Thoracic aorta endothelial cell (primary cell): ENCODE data around the gene SH3D19. TPM values are rescaled to one million over a fixed set of nuclear protein-coding genes. Genes with fewer than 3 reads are reported as not detected.

Source experiments
- small RNA-seq: library from RNA; depleted of rRNA; stranded (forward); fragments of <200 nt; gene quantifications from one replicate; pipeline ENCODE3, GENCODE V24; 2012
- total RNA-seq: library from RNA; depleted of rRNA; stranded (reverse); fragments of >200 nt; gene quantifications from 2 replicates; pipeline ENCODE4 v1.2.3, GENCODE V29; 2012

Gene SH3D19, protein sequence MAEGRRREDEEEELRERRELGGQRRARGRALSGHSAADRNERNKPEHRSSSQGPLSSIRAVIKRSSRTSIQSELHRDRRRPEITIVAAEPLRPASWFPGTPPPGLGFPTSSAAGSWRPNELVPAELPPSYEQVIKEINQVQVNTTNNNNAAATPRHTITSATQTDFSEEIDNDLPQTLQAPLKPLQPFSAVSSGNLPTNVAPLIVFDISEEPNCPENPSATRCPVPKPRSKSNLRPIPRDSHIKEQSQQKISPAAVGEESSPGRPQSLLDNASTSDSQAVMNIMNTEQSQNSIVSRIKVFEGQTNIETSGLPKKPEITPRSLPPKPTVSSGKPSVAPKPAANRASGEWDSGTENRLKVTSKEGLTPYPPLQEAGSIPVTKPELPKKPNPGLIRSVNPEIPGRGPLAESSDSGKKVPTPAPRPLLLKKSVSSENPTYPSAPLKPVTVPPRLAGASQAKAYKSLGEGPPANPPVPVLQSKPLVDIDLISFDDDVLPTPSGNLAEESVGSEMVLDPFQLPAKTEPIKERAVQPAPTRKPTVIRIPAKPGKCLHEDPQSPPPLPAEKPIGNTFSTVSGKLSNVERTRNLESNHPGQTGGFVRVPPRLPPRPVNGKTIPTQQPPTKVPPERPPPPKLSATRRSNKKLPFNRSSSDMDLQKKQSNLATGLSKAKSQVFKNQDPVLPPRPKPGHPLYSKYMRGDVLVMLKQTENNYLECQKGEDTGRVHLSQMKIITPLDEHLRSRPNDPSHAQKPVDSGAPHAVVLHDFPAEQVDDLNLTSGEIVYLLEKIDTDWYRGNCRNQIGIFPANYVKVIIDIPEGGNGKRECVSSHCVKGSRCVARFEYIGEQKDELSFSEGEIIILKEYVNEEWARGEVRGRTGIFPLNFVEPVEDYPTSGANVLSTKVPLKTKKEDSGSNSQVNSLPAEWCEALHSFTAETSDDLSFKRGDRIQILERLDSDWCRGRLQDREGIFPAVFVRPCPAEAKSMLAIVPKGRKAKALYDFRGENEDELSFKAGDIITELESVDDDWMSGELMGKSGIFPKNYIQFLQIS
- total RNA-seq, result 113 and 130 TPM in 2 replicates

DNA sequence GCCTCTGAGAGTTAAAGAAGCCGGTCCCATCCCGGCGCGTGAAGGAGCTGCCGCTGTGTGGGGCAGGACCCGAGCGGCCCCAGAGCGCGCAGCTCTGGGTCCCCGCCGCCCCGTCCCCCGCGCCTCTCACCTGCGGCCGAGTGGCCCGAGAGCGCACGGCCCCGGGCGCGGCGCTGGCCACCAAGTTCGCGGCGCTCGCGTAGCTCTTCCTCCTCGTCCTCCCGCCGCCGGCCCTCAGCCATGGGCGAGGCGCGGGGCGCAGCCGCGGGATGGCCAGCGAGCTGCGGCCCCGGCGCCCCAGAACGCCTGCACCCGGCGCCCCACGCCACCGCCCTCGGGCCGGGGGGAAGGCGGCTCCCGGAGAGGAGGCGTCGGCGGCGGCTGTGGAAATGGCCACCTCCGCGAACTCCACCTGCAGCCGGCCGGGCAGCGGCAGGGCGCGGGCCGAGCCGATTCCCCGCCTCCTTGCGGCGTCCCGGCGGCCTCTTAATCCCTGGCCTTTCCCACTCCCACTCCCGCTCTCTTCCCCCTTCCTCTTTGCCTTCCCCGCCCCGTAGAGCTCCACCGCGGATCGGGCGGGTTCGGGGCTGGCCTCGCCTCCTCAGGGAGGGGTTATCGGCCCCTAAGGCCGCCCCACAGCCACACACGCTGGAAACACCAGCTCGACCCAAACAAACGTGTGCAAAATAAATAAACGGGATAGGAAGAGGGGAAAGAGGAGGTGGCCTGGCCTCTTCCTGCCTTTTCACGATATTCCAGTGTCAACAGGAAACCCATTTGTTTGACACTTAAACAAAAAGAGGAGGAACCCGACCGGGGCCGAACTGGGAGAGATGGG, at the start of gene SH3D19:
Gene SH3D19, minus strand, starts transcription at position 495 of the 838 bp plus-strand sequence. Its CDS starts 253 bp downstream, at position 242.

DNA sequence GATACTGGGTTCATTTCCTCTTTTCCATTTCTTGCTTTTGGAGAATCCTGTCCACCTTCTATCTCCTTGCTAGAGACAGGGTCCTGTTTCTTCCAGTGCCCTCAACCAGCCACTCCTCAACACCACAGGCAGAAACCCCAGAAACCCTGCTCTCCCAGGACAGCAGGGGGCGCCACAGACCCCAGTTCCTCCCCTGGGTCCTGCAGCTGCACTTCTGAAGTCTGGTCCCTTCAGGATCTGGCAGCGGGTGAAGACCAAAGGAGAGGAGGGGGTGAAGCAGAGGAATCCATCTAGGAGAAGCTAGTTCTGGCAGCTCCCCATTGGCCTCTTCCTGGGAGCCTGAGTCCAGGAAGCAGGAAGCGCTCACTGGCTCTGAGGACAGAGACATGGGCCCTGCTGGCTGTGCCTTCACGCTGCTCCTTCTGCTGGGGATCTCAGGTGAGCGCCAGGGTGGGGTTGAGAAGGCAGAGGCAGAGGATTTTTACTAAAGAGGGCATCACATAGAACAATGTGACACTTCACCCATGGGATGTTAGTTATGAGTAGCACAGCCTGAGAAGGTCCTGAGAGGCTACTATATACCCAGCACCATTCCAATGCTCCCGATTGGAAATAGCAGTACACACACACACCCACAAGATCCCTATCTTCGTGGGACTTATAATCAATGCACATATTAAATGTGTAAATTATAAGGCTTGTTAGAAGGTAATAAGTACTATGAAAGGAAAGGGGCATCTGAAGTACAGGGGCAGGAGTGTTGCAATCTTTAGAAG, 48.4 kb downstream of the SH3D19 start, which contains the start of gene PRSS48:
Gene PRSS48, plus strand, starts transcription at position 375 of the 776 bp plus-strand sequence. Its CDS starts 12 bp downstream, at position 387.

DNA sequence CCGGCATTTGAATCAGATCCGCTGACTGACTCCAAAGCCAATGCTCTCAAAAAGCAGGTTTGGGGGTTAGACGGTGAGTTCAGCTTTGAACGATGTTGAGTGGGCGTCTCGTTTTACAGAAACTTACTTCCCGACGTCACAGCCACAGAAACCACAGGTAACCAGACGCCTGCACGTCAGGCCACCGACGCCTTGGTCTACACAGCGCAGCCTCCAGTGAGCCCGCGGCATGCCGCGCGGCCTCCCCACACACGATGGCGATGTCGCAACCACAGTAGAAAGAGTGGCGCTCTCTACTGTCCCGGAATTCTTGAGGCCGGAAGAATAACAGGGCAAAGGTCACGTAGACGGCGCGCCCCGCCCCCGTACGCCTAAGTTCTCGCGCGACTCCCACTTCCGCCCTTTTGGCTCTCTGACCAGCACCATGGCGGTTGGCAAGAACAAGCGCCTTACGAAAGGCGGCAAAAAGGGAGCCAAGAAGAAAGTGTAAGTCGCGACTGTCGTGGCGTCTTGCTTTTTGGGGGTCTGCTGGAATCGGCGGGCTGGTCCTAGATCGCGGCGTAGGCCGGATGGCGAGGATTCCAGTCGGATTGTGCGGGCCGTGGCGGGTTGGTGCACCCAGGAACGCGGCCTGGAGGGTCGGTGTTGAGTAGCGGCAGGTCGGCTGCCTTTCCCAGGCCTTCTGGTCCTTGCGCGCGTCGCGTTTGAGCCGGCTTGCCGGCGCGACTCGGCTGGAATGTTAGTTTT, 226.0 kb downstream of the SH3D19 start, which contains the start of gene RPS3A:
Gene RPS3A, plus strand, starts transcription at position 400 of the 747 bp plus-strand sequence. Its CDS starts 25 bp downstream, at position 425.

Small RNA genes lying within 50 kb of the gene (small RNA-seq; reads per million reads assigned to genes)
- gene AC104819.2 (not detected), gene RNU6-1282P (not detected), gene SNORD73A (not detected), gene SNORD73B (6.0 reads per million, percentile 85 among the genes with 10 or more reads in this experiment)

Other genes starting within 250 kb of the SH3D19 start
- 2,351 and 3,068 TPM in 2 replicates for gene RPS3A, start 226.0 kb downstream of the SH3D19 start, total RNA-seq
- not detected in 2 replicates for gene PRSS48, start 48.4 kb downstream of the SH3D19 start, total RNA-seq
- 0.80 and 1.1 TPM in 2 replicates for gene FHIP1A, start 83.6 kb upstream of the SH3D19 start, total RNA-seq